Measurements from ENCODE around the gene KANK4. TPM values are rescaled to one million over a fixed set of nuclear protein-coding genes. Genes with fewer than 3 reads are reported as not detected.
"Not testable (repeated sequence)": the region's sequence is repeated elsewhere in the genome, so short reads cannot be mapped to it uniquely, and the experiment has no call there.

KANK4 gene
- total RNA-seq, 4 donors from 2014 or later: 2.5 TPM; not detected in 3

- H3K27ac ChIP-seq: no peak overlapping the region
- TF ChIP-seq POLR2A (IDR thresholded peaks at IDR 0.05): no peak
- TF ChIP-seq, protein P1, sequence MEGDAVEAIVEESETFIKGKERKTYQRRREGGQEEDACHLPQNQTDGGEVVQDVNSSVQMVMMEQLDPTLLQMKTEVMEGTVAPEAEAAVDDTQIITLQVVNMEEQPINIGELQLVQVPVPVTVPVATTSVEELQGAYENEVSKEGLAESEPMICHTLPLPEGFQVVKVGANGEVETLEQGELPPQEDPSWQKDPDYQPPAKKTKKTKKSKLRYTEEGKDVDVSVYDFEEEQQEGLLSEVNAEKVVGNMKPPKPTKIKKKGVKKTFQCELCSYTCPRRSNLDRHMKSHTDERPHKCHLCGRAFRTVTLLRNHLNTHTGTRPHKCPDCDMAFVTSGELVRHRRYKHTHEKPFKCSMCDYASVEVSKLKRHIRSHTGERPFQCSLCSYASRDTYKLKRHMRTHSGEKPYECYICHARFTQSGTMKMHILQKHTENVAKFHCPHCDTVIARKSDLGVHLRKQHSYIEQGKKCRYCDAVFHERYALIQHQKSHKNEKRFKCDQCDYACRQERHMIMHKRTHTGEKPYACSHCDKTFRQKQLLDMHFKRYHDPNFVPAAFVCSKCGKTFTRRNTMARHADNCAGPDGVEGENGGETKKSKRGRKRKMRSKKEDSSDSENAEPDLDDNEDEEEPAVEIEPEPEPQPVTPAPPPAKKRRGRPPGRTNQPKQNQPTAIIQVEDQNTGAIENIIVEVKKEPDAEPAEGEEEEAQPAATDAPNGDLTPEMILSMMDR (IDR thresholded peaks at IDR 0.05): no peak
- no peaks in the 10 kb centered on the region for H3K36me3 ChIP-seq
- DNase-seq: no peak
- no peaks in the 10 kb centered on the region for H3K27me3 ChIP-seq
- H3K4me1 ChIP-seq: no peaks in the 10 kb centered on the region
- H3K4me3 ChIP-seq: no peak overlapping the region
- no peaks in the 10 kb centered on the region for H3K9me3 ChIP-seq
These were observed 69.0 kb downstream of the KANK4 start for GRCh38 chr1:62250126-62250726.

DNA sequence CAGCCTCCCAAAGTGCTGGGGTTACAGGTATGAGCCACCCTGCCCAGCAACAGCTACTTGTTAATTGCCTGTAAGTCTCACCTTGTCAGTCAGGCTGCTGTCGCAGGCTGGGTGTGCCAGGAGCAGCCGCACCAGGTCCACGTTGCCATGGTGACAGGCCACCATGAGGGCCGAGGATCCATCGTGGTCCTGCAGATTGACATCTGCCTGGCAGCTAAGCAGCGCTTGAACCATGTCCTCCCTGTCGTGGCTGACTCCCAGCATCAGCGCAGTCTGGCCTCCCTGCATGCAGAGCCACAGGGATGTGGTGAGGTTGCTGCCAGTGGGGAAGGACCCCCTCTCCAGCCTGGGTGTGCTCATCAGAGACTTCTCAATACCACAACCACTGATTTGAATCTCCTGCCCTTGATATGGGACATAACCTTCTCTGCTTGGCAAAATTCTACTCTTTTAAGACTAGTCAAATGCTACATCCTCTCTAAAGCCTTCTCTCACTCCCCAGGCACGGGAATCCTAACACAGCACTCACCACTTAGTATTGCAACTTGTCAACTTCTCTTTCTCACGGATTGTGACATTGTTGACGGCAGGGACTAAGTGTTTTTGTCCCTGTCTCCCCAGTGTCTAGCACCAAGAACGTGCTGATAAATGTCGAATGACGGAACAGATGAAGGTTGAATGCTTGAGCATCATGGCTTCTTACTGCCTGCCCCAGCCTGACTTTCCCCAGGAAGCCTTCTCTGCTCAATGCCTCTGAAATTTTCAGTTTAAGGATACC is 71.7 kb downstream of the KANK4 start:
- Histone ChIP-seq H3K36me3 (no peaks in the 10 kb centered on the region), H3K4me3 (no peak overlapping the region), H3K27ac (no peak overlapping the region), H3K4me1 (no peaks in the 10 kb centered on the region), H3K27me3 (no peaks in the 10 kb centered on the region), H3K9me3 (no peaks in the 10 kb centered on the region)
- no peak for DNase-seq
- TF ChIP-seq, protein P1 (IDR thresholded peaks at IDR 0.05): no peak
- no peak for TF ChIP-seq POLR2A (IDR thresholded peaks at IDR 0.05)

DNA sequence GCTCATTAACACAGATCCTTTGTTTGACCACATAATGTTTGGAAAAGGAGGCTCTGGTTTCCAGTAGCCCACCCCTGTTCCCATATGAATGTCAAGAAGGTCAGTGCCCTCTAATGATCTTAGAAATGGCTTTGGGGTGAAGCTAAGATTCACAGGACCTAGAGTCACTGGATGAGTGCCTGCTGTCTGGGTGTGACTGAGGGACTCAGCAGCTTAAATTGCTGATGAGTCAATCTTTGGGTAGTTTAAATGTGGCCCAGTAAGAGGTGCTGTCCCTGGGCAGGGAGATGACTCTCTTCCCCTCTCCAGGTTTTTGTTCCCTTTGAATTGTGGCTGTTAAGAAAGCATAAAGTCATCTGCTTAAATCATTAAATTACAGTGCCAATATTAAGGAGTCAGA is 74.0 kb downstream of the KANK4 start:
- H3K9me3 ChIP-seq: no peaks in the 10 kb centered on the region
- no peak for DNase-seq

DNA sequence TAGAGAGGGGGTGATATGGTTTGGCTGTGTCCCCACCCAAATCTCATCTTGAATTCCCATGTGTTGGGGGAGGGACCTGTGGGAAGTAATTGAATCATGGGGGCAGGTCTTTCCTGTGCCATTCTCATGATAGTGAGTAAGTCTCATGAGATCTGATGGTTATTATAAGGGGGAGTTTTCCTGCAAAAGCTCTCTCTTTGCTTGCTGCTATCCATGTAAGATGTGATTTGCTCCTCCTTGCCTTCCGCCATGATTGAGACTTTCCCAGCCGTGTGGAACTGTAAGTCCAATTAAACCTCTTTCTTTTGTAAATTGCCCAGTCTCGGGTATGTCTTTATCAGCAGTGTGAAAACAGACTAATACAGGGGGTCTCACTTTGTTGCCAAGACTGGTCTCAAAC is 74.9 kb downstream of the KANK4 start:
- not testable (repeated sequence) for H3K36me3 ChIP-seq, H3K27me3 ChIP-seq, H3K4me1 ChIP-seq

More for the DNA sequence above, 74.0 kb downstream of the KANK4 start:
- no peak overlapping the region for H3K4me3 ChIP-seq
- TF ChIP-seq POLR2A (IDR thresholded peaks at IDR 0.05): no peak
- TF ChIP-seq, protein P1 (IDR thresholded peaks at IDR 0.05): no peak
- no peaks in the 10 kb centered on the region for H3K36me3 ChIP-seq
- H3K27ac ChIP-seq: no peak overlapping the region
- H3K27me3 ChIP-seq: no peaks in the 10 kb centered on the region
- H3K4me1 ChIP-seq: no peaks in the 10 kb centered on the region

GRCh38 chr1:62241371-62242131 is 77.7 kb downstream of the KANK4 start:
- H3K36me3 ChIP-seq: no peaks in the 10 kb centered on the region
- H3K9me3 ChIP-seq: no peaks in the 10 kb centered on the region
- H3K4me1 ChIP-seq: no peaks in the 10 kb centered on the region
- TF ChIP-seq POLR2A (IDR thresholded peaks at IDR 0.05): no peak
- TF ChIP-seq, protein P1 (IDR thresholded peaks at IDR 0.05): no peak
- no peak overlapping the region for H3K27ac ChIP-seq
- H3K27me3 ChIP-seq: no peaks in the 10 kb centered on the region
- DNase-seq: no peak
- H3K4me3 ChIP-seq: no peak overlapping the region

More for the DNA sequence above, 74.9 kb downstream of the KANK4 start:
- H3K4me3 ChIP-seq, DNase-seq, H3K27ac ChIP-seq, H3K9me3 ChIP-seq: not testable (repeated sequence)
